HEK293 (cell line): ENCODE measurements around the gene SHTN1.

Experiments
- CTCF ChIA-PET: fragments of 350-600 bp; formaldehyde crosslinking; extraction: SDS; loops from one replicate; lab custom pipeline; 2021; ENCODE audit warnings: antibody characterized with exemption; lab: Yijun Ruan, JAX
- POLR2A ChIA-PET: fragments of 300-600 bp; formaldehyde crosslinking; extraction: SDS; loops from one replicate; lab custom pipeline; 2020; ENCODE audit warnings: antibody characterized with exemption, inconsistent platforms; lab: Yijun Ruan, JAX
- H3K27ac ChIP-seq: fragments of 200-500 bp; sonication (Bioruptor generic); 2 replicates; pipeline ENCODE4 v1.5.1; 2014; ENCODE audit warnings: low read depth, low read length, control low read depth, inconsistent platforms; ENCODE audit errors: extremely low read depth
- H3K36me3 ChIP-seq, 2 experiments: fragments of 200-500 bp in 1 of 2; sonication (Bioruptor generic) in 1 of 2; 1 replicate in 1 of 2; 2 replicates in 1 of 2; pipeline ENCODE4 v1.5.1; 2014 to 2017; ENCODE audit warnings: inconsistent platforms in 2 of 2, low read length in 2 of 2; ENCODE audit not compliant: control insufficient read depth in 2 of 2, insufficient read depth in 1 of 2
- H3K4me1 ChIP-seq: fragments of 200-500 bp; sonication (Bioruptor generic); 2 replicates; pipeline ENCODE4 v1.5.1; 2014; ENCODE audit warnings: mild to moderate bottlenecking, low read length, inconsistent platforms; ENCODE audit not compliant: control insufficient read depth, insufficient read depth
- H3K4me3 ChIP-seq: 2 replicates; pipeline ENCODE4 v1.5.1; 2011; ENCODE audit warnings: low read depth, mild to moderate bottlenecking, control low read depth, low read length, moderate library complexity
- H3K9me3 ChIP-seq: fragments of 200-500 bp; sonication (Bioruptor generic); 2 replicates; pipeline ENCODE4 v1.5.1; 2014; ENCODE audit warnings: low read depth, low read length, inconsistent platforms; ENCODE audit not compliant: control insufficient read depth, insufficient read depth
- GFI1B ChIP-seq: fragments of 450-650 bp; formaldehyde crosslinking; IDR thresholded peaks from 2 replicates; pipeline ENCODE4 v1.5.1; 2016; ENCODE audit warnings: missing biosample characterization, missing genetic modification characterization
- GLI4 ChIP-seq: fragments of 450-650 bp; formaldehyde crosslinking; IDR thresholded peaks from 2 replicates; pipeline ENCODE4 v1.5.1; 2016; ENCODE audit warnings: missing biosample characterization, missing genetic modification characterization
- KLF9 ChIP-seq: fragments of 450-650 bp; formaldehyde crosslinking; IDR thresholded peaks from 2 replicates; pipeline ENCODE4 v1.5.1; 2016; ENCODE audit warnings: missing biosample characterization, missing genetic modification characterization, low read depth
- MYNN ChIP-seq: fragments of 450-650 bp; formaldehyde crosslinking; IDR thresholded peaks from 2 replicates; pipeline ENCODE4 v1.5.1; 2016; ENCODE audit warnings: missing biosample characterization, missing genetic modification characterization, borderline replicate concordance
- OSR2 ChIP-seq: fragments of 450-650 bp; formaldehyde crosslinking; IDR thresholded peaks from 2 replicates; pipeline ENCODE4 v1.5.1; 2016; ENCODE audit warnings: missing biosample characterization, missing genetic modification characterization
- OVOL3 ChIP-seq: fragments of 450-650 bp; formaldehyde crosslinking; IDR thresholded peaks from 2 replicates; pipeline ENCODE4 v1.5.1; 2016; ENCODE audit warnings: missing biosample characterization, missing genetic modification characterization
- TRIM28 ChIP-seq: IDR thresholded peaks from 2 replicates; pipeline ENCODE4 v1.6.1; 2011; ENCODE audit warnings: low read length, control low read depth, borderline replicate concordance
- ZBTB8A ChIP-seq: fragments of 450-650 bp; formaldehyde crosslinking; IDR thresholded peaks from 2 replicates; pipeline ENCODE4 v1.5.1; 2016; ENCODE audit warnings: missing biosample characterization, missing genetic modification characterization
- ZFP3 ChIP-seq: fragments of 450-650 bp; formaldehyde crosslinking; IDR thresholded peaks from 2 replicates; pipeline ENCODE4 v1.5.1; 2016; ENCODE audit warnings: low read depth, missing biosample characterization, missing genetic modification characterization
- ZNF114 ChIP-seq: fragments of 450-650 bp; formaldehyde crosslinking; IDR thresholded peaks from 2 replicates; pipeline ENCODE4 v1.5.0; 2017; ENCODE audit warnings: missing biosample characterization, missing genetic modification characterization
- ZNF157 ChIP-seq: fragments of 450-650 bp; formaldehyde crosslinking; IDR thresholded peaks from 2 replicates; pipeline ENCODE4 v1.5.1; 2016; ENCODE audit warnings: missing biosample characterization, missing genetic modification characterization
- ZNF202 ChIP-seq: fragments of 450-650 bp; formaldehyde crosslinking; IDR thresholded peaks from 2 replicates; pipeline ENCODE4 v1.5.1; 2016; ENCODE audit warnings: missing biosample characterization, missing genetic modification characterization, borderline replicate concordance
- ZNF391 ChIP-seq: fragments of 450-650 bp; formaldehyde crosslinking; IDR thresholded peaks from 2 replicates; pipeline ENCODE4 v1.5.1; 2016; ENCODE audit warnings: low read depth, missing biosample characterization, missing genetic modification characterization, borderline replicate concordance
- ZNF560 ChIP-seq: fragments of 450-650 bp; formaldehyde crosslinking; IDR thresholded peaks from 2 replicates; pipeline ENCODE4 v1.5.1; 2017; ENCODE audit warnings: missing biosample characterization, missing genetic modification characterization, borderline replicate concordance
- ZNF596 ChIP-seq: fragments of 450-650 bp; IDR thresholded peaks from 2 replicates; pipeline ENCODE4 v1.5.0; 2018; ENCODE audit warnings: missing biosample characterization, mild to moderate bottlenecking, missing genetic modification characterization, moderate library complexity
- ZNF626 ChIP-seq: fragments of 450-650 bp; sonication (Bioruptor Pico); formaldehyde crosslinking; IDR thresholded peaks from 2 replicates; pipeline ENCODE4 v1.5.1; 2018; ENCODE audit warnings: missing biosample characterization, missing genetic modification characterization, inconsistent platforms
- ZNF654 ChIP-seq: fragments of 450-650 bp; formaldehyde crosslinking; IDR thresholded peaks from 2 replicates; pipeline ENCODE4 v1.5.1; 2016; ENCODE audit warnings: low read depth, missing biosample characterization, missing genetic modification characterization
- ZNF660 ChIP-seq: fragments of 450-650 bp; IDR thresholded peaks from 2 replicates; pipeline ENCODE4 v1.5.1; 2018; ENCODE audit warnings: missing biosample characterization, mild to moderate bottlenecking, missing genetic modification characterization
- ZSCAN30 ChIP-seq: fragments of 450-650 bp; IDR thresholded peaks from 2 replicates; pipeline ENCODE4 v1.5.1; 2018; ENCODE audit warnings: missing biosample characterization, mild to moderate bottlenecking, missing genetic modification characterization, moderate library complexity
- TF ChIP-seq, protein P1 (sequence below): fragments of 450-650 bp; formaldehyde crosslinking; IDR thresholded peaks from 2 replicates; pipeline ENCODE4 v1.5.1; 2016; ENCODE audit warnings: missing biosample characterization, missing genetic modification characterization
- TF ChIP-seq, protein P2 (sequence below): fragments of 450-650 bp; formaldehyde crosslinking; IDR thresholded peaks from 2 replicates; pipeline ENCODE4 v1.5.1; 2016; ENCODE audit warnings: missing biosample characterization, missing genetic modification characterization, low read depth
- TF ChIP-seq, protein P3 (sequence below): fragments of 450-650 bp; formaldehyde crosslinking; IDR thresholded peaks from 2 replicates; pipeline ENCODE4 v1.5.1; 2016; ENCODE audit warnings: missing biosample characterization, missing genetic modification characterization

The SHTN1 gene

DNA sequence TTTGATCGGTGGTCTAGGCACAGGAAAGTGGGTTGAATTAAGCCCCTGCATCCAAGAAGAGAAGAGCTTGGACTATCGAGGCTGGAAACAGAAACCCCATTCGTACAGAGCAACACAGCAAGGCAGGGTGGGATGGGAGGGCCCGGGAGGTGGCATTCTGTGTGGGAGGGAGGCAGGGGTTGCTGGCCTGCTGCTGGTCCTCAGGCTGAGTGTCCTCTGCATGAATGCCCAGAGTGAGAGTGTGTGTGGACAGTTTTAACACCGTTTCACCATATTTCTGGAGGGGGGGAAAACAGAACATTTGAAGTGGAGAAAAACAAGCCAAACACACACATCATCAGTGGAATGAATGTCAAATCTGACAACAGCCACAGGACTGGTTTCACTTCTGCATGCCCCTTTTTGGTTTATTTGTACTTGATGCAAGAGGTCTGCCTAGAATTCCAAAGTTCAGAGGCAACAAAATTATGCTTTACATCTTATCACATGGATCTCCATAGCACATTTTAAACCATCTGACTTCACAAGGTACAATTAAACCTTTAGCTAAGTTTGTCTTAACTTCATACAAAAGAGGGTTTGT lies 166.8 kb downstream of the SHTN1 start:
- Histone ChIP-seq H3K27ac (no peak overlapping the region), H3K4me1 (no peaks in the 10 kb centered on the region)
- CTCF ChIA-PET = interaction anchor here (0.6 to 2.6 kb wide), 4 partner anchors 328 to 337 kb away, joined by 3 to 9 read pairs (median 5); no protein-coding TSS in a partner anchor

DNA sequence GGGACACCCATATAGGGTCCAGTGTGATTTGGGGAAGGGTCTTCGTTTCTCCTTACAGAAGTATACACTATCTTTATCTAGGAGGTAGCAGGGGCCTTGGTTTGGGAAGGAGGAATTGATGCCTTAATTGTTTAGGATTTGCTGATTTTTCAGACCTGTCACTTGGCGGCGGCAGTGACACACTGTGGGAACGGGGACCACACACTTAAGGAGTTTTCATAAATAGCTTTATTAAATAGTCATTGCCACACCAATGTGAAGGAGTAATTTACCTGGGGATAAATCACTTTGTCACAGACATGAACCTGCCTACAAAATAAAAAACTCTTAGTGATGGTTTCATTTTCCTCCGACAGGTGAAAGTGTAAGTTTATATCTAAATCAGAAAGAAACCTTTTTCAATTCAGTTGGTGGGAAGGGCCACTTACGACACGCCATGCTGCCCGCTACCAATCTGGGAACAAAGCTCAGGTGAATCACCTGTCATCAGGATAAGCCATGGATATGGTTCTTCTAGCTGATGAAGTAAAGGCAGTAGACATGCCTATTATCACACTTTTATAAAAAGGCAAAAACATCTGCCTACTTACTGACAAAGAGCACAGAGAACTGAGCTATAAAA lies 168.0 kb downstream of the SHTN1 start:
- Histone ChIP-seq H3K4me1 (no peaks in the 10 kb centered on the region), H3K4me3 (no peak overlapping the region), H3K9me3 (no peaks in the 10 kb centered on the region), H3K27ac (no peak overlapping the region), H3K36me3 (no peaks in the 10 kb centered on the region)
- CTCF ChIA-PET = interaction anchor here (0.7 to 2.6 kb wide), 4 partner anchors 28 to 338 kb away, joined by 3 to 9 read pairs (median 5); no protein-coding TSS in a partner anchor
- POLR2A ChIA-PET = no interaction called here
- TF ChIP-seq, protein P1, sequence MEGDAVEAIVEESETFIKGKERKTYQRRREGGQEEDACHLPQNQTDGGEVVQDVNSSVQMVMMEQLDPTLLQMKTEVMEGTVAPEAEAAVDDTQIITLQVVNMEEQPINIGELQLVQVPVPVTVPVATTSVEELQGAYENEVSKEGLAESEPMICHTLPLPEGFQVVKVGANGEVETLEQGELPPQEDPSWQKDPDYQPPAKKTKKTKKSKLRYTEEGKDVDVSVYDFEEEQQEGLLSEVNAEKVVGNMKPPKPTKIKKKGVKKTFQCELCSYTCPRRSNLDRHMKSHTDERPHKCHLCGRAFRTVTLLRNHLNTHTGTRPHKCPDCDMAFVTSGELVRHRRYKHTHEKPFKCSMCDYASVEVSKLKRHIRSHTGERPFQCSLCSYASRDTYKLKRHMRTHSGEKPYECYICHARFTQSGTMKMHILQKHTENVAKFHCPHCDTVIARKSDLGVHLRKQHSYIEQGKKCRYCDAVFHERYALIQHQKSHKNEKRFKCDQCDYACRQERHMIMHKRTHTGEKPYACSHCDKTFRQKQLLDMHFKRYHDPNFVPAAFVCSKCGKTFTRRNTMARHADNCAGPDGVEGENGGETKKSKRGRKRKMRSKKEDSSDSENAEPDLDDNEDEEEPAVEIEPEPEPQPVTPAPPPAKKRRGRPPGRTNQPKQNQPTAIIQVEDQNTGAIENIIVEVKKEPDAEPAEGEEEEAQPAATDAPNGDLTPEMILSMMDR (tag by site-specific recombination) = peak; percentile 32; the same call in 1 of the 2 replicates
- TF ChIP-seq ZNF114 (tag by site-specific recombination) = no peak
- TF ChIP-seq ZNF660 (tag by site-specific recombination) = peak; percentile 80; the same call in 1 of the 2 replicates
- peak; percentile 36 for TF ChIP-seq ZNF654 (tag by site-specific recombination)
- no peak for TF ChIP-seq OVOL3
- no peak for TF ChIP-seq ZSCAN30 (tag by site-specific recombination)

More for the DNA sequence above, 166.8 kb downstream of the SHTN1 start:
- TF ChIP-seq, protein P2, sequence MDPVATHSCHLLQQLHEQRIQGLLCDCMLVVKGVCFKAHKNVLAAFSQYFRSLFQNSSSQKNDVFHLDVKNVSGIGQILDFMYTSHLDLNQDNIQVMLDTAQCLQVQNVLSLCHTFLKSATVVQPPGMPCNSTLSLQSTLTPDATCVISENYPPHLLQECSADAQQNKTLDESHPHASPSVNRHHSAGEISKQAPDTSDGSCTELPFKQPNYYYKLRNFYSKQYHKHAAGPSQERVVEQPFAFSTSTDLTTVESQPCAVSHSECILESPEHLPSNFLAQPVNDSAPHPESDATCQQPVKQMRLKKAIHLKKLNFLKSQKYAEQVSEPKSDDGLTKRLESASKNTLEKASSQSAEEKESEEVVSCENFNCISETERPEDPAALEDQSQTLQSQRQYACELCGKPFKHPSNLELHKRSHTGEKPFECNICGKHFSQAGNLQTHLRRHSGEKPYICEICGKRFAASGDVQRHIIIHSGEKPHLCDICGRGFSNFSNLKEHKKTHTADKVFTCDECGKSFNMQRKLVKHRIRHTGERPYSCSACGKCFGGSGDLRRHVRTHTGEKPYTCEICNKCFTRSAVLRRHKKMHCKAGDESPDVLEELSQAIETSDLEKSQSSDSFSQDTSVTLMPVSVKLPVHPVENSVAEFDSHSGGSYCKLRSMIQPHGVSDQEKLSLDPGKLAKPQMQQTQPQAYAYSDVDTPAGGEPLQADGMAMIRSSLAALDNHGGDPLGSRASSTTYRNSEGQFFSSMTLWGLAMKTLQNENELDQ (tag by site-specific recombination) = no peak
- no peak for TF ChIP-seq MYNN (tag by site-specific recombination)
- no peak for TF ChIP-seq ZNF391 (tag by site-specific recombination)
- TF ChIP-seq ZNF202 = no peak
- TF ChIP-seq GLI4 (tag by site-specific recombination) = no peak
- no peak for TF ChIP-seq ZNF626 (tag by site-specific recombination)
- TF ChIP-seq KLF9 = no peak
- TF ChIP-seq ZNF596 = no peak
- TF ChIP-seq, protein P3, sequence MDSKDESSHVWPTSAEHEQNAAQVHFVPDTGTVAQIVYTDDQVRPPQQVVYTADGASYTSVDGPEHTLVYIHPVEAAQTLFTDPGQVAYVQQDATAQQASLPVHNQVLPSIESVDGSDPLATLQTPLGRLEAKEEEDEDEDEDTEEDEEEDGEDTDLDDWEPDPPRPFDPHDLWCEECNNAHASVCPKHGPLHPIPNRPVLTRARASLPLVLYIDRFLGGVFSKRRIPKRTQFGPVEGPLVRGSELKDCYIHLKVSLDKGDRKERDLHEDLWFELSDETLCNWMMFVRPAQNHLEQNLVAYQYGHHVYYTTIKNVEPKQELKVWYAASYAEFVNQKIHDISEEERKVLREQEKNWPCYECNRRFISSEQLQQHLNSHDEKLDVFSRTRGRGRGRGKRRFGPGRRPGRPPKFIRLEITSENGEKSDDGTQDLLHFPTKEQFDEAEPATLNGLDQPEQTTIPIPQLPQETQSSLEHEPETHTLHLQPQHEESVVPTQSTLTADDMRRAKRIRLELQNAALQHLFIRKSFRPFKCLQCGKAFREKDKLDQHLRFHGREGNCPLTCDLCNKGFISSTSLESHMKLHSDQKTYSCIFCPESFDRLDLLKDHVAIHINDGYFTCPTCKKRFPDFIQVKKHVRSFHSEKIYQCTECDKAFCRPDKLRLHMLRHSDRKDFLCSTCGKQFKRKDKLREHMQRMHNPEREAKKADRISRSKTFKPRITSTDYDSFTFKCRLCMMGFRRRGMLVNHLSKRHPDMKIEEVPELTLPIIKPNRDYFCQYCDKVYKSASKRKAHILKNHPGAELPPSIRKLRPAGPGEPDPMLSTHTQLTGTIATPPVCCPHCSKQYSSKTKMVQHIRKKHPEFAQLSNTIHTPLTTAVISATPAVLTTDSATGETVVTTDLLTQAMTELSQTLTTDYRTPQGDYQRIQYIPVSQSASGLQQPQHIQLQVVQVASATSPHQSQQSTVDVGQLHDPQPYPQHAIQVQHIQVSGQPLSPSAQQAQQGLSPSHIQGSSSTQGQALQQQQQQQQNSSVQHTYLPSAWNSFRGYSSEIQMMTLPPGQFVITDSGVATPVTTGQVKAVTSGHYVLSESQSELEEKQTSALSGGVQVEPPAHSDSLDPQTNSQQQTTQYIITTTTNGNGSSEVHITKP = no peak
- TF ChIP-seq OSR2 (tag by site-specific recombination) = no peak
- TF ChIP-seq ZBTB8A (tag by site-specific recombination) = no peak
- TF ChIP-seq TRIM28 = no peak
- no peak for TF ChIP-seq GFI1B (tag by site-specific recombination)
- TF ChIP-seq ZNF157 (tag by site-specific recombination) = no peak
- no peak for TF ChIP-seq ZNF654 (tag by site-specific recombination)
- no peak for TF ChIP-seq ZNF560 (tag by site-specific recombination)
- TF ChIP-seq ZFP3 = no peak
- no peaks in the 10 kb centered on the region for H3K9me3 ChIP-seq
- POLR2A ChIA-PET = interaction anchor here (1.6 kb wide), 1 partner anchor 11 kb away, joined by 7 read pairs; the partner anchor contains the start of gene ENO4
- no peaks in the 10 kb centered on the region for H3K36me3 ChIP-seq
- no peak overlapping the region for H3K4me3 ChIP-seq
